Fibroblast of peridontal ligament (primary cell): ENCODE measurements around the gene TAC4.

Experiments
- DNase-seq: peaks from one replicate; pipeline ENCODE4 v3.0.0-alpha.2; 2010; ENCODE audit errors: extremely low read depth

The TAC4 gene

DNA sequence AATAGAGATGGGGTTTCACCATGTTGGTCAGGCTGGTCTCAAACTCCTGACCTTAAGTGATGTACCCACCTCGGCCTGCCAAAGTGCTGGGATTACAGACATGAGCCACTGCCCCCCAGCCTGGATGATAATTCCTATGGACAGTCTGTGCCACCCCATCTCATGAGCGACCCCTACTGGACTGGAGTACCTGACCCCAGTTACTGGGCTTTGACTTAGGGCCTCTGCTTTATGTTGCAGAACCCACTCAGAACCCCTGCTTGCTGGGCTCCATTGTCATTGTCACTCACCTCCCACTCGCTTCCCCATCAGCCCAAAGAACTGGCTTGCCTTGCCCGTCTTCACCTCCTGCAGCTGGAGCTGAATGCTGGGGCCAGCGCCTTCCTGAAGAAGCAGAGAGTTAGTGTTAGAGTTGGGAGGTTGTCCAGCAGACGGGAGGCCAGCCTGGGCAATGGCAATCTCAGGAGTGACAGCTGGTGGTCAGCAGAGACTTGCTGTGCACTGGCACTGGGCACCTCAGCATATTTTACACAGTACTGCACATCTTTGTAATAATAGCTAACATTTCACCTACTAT lies 4.0 kb downstream of the TAC4 start:
- DNase-seq, result no peak

- DNase-seq, result no peak
Measured at GRCh38 chr17:49842846-49843245, 5.0 kb downstream of the TAC4 start.

GRCh38 chr17:49842371-49842770 lies 5.5 kb downstream of the TAC4 start:
- DNase-seq, result no peak

- no peak for DNase-seq
Measured at GRCh38 chr17:49841548-49841947, 6.3 kb downstream of the TAC4 start.

DNA sequence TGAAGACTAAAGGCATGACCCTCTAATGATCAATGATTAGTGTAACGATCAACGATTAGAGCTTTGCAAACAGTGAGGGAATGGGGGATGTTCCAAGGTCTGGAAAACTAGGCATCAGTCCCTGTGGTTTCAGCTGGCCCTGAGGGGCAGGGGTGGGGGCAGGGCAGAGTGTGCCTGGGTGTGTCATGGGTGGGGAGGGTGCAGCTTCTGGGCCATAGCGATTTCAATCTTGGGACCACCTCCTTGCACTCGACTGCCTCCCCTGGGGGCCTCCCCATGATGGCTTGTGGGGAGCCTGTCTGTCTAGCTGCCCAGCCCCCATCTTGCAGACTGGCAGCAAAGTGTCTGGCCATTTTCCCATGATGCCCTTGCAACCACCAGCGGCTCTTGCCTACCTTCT lies 8.4 kb downstream of the TAC4 start:
- no peak for DNase-seq

DNA sequence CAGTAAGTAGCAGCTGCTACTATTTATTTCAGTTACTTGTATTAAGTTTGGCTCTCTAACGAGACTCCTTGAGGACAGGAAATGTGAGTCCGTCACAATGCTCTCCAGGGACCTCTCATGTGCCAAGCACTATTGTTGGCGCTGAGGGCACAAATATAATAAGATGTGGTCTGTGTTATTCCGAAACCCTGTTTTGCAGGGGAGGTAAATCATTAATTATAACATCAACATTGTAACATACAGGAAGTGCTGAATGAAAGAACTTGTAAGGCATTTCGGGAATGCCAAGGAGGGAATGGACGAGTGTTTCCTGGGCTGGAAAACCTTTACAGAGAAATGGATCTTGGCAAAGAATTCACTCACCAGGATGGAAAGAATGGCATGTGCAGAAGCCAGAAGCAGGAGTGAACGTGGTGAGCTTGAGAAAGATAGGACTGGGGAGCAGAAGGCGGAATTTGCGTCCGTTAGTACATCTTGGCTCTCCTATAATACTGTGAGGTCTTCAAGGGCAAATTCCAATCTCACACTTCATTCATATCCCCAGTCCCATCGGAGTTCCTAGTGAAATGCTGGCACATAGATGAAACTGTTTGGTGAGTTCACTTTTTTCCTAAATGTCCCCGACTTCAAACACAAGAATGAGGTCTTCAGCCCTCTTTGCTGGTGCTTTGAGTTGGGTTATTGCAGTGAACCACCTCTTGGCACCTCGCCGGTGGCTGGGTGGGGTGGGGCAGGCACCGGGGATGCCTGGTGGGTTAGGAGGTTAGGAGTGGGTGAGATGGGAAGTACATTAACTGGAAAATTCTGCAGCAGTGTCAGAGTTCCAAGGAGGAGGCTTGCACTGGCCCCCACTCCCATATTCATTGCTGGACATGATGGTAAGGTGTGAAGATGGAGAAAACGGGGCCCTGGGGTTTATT lies 11.5 kb downstream of the TAC4 start:
- peak; percentile 19 for DNase-seq

GRCh38 chr17:49835472-49835871 lies 12.4 kb downstream of the TAC4 start:
- DNase-seq, result no peak

- peak; percentile 17 for DNase-seq
Measured at GRCh38 chr17:49834118-49834743, 13.6 kb downstream of the TAC4 start.

DNA sequence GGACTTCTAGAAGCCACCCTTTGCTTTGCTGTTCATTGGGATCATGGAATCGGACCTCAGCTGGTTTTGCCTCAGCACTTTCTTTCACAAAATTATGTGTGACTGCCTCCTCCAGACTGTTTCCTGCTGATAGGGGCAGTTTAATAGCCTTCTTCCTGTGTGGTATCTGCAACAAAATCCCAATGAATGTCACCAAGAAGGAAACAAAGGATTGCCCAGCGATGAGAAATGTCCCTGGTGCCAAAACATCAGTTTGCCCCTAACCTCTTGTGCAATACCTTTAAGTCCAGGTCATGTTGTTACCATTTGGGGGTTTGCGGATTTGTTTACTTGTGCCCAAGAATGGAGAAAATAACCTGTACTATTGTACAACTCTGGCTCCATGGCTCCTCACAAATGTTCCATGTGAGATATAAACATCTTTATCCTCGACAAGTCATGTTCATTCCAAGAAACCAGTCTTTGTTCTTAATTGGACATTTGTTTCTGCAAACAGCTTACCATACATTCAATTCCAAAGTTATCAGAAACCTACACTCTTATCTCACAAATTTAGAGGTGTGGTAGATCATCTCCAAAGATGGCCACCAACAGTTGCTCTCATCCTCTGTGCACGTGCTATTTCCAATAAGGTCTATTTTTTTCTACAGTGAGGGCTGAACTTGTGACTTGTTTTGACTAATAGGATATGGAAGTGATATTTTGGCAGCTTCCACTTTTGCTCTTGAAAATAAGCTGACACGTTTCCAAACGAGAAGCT lies 14.8 kb downstream of the TAC4 start:
- no peak for DNase-seq

DNA sequence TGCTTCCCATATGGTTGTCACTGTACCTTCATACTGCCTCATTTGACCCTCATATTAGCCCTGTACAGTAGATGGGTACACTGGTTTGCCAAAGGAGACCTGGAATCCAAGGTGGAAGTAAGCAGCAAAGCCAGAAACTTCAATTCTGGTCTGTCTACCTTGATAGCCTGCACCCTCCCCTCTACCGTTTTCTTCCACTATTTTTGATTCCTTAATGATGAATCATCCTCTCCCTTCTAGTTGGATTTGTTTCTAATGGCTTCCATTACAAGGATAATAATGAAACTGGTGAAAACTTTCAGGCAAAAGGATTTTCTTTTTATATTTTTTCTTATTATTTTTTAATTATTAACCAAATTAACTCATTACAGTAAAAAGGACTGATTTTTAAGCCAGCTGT lies 17.3 kb downstream of the TAC4 start:
- DNase-seq, result no peak

DNA sequence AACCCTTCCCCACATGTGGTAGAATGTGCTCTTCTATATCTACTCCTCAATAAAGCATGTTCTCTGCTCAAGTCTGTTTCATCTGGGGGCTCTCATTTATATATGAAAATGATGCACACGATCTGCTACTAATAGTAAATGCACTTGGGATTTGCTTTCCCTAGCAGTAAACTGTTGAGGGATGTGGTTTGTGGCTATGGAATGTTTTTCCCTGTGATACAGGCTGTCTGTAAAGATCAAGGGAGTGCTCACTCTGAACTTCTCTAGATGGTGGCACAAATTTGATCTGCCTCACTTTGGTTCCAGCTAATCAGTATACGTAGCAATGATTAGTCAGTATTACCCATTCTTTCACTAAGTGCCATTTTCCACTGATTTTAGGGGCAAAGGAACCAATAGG lies 18.8 kb downstream of the TAC4 start:
- DNase-seq, result peak; percentile 16

DNA sequence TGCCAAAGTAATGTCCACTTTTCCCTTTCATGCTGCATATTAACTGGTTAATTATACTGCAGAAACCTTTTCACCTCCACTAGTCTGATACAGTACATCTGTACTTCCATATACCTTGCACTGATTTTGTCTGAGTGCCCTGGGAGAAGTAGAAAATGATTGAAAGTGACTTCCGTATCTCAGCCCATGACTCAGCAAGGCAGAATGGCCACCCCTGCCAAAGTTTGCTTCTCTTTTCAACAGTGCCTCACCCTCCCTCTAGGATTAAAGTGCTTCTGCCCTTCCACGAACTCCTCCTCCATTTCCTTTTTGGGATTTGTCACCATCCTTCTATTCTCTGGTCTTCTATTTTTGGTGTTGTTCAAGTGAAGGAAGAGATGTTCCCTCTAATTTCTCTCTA lies 19.5 kb downstream of the TAC4 start:
- peak; percentile 52 for DNase-seq

DNA sequence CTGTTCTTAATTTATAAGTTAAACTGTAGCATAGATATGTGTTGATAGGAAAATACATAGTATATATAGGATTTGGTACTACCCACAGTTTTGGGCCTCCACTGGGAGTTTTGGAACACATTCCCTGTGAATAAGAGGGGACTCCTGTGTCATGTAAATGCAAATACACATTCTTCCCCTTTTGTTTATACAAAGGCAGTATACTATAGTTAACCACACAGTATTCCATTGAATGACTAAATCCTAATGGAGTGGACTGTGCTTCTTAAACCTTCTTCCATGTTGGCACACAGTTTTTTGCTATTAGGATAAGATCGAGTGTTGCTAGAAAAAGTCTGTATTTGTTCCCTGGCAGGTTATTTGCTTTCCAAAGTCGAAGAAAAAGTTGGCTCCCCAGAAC lies 22.2 kb downstream of the TAC4 start:
- DNase-seq, result no peak

DNA sequence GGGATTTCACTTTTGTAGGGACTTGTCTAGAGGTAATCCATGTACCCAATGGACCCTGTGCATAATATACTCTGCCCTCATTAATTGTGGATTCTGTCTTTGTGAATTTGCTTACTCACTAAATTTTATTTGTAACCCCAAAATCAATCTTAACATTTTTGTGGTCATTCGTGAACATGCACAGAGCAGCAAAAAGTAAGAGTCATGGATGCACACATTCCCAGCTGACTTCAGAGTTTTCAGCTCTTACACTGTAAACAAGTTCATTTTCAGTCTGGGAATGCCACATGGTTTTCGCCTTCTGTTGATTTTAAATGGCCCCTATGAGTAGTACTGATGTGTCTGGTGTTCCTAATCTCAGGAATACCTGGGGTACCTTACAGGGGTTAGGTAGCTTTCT lies 24.3 kb downstream of the TAC4 start:
- peak; percentile 86 for DNase-seq

- peak; percentile 90 for DNase-seq
Measured at GRCh38 chr17:49822829-49823228, 25.0 kb downstream of the TAC4 start.

- no peak for DNase-seq
Measured at GRCh38 chr17:49821916-49822315, 26.0 kb downstream of the TAC4 start.

DNA sequence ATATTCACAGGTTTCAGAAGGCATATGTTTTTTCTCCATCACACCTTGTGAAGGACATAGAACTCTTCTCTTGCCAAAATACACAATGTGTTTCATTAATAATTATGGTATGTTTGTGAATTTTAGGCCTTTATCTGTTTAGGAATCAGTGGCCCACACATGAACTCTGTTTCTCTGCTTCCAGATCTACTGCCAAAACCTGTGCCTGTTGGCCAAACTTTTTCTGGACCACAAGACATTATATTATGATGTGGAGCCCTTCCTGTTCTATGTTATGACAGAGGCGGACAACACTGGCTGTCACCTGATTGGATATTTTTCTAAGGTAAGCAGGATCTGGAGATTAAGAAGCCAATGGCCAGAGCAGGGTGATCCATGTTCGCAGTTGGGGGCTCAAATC lies 26.4 kb downstream of the TAC4 start:
- no peak for DNase-seq

DNA sequence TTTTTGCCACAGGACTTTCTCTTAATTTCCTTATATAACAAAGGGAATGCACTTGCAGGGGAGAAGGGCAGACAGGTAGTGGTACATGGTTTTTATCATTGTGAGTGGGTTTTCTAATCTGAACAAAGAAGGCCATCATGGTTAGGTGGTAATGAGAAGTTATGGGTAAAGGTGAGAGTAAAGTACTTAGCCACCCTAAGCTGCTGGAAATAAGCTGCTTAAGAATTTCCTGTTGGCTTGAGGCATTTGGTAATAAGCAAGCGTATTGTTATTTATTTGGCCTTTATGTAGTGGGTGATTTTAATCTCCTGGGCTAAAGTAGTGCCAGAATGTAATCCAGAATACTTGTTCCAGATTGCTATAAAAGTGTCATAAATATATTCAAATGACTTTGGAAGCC lies 27.1 kb downstream of the TAC4 start:
- DNase-seq, result no peak

GRCh38 chr17:49819651-49820050 lies 28.2 kb downstream of the TAC4 start:
- no peak for DNase-seq

DNA sequence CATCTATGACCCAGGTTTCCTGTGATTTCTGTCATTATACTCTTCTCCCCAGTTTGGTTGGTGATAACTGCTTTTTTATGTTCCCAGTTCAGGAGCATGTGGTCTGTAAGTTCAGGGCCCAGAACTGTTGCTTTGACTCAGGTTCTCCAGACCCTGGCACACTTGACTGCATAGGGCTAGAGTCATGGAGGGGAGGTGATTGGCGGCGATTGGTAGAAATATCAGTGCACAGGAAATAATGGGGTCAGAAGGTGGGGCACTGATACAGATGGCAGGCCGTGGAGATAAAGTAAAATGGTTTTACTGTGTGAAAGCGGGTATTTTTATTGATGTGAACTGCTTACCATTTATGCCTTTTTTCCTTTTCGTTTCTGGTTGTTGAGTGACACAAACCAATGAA lies 28.7 kb downstream of the TAC4 start:
- no peak for DNase-seq

DNA sequence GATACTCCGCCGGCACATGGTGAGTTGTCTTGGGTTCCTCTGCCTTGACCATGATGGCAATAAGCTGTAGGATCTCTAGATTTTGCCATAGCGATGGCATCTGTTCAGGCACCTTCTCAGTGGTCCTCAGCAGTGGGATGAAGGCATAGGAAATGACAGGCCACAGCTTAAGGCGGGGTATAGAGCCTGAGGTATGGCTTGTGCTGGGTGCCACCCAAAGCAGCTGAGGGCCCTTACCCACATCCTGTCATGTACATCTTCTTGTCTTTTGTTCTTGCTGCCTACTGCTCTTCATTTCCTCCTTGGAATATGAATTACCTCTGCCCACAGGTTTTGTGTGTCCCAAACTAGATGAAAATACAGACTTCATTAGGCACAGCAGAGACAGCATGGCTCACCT lies 29.9 kb downstream of the TAC4 start:
- DNase-seq, result no peak

DNA sequence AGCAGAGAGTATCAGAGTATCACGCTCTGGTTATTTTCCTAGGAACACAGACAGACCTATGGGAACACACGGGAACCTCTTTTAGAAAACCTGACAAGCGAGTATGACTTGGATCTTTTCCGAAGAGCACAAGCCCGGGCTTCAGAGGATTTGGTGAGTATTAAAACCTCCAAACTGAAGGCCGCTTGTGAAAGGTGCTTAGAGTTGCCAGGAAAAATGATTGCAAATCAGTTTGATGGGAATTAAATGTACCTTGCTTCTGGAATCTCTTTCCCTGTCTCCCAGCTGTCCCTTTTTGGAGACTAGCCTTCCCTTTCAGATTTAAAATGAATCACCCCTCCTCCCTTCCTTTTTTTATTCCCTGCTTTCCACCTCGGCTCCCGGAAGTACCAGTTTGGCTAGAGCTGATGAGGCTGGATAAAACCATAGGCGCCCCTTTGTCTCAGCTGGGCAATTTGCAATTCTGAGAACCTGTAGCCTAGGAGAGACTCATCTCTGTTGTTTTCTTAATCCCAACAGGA lies 32.0 kb downstream of the TAC4 start:
- DNase-seq, result no peak
